NCI-H82 (cell line): ENCODE results near the gene CYTH4.

Source experiments
- DNase-seq: peaks from one replicate; lab custom pipeline; 2025; lab: John Stamatoyannopoulos, UW

CYTH4 gene

DNA sequence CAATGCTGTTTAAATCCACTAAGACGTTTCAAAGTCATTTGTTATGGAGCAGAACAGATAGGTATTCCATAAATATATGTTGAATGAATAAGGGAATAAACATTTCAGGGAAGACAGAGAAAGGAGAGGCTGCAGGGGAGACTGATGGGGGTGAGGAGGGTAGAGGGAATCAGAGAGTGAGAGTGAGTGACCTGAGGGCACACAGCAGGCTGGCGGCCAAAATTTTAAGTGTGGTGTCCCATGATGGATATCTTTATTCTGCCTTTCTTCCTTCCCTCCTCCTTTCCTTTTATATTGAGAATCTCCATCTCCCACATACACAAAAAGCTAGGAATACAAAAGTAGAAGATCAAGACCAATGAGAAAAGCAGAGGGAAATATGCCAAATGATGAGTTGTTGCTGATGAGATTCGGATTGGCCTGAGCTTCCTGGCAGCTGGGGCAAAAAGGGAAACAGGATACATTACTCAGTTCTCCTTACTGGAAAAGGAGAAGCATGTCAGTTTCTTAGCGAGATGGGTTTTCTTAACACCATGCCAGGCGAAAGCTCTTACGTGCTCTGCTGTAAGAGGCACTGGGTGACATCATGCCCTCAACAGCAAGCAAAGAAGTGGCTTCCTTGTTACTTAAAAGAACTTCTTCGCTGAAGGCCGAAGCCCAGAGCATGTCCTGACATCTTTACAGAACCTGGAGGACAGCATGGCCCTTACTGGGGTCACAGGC lies 11.2 kb upstream of the CYTH4 start:
- no peak for DNase-seq

DNA sequence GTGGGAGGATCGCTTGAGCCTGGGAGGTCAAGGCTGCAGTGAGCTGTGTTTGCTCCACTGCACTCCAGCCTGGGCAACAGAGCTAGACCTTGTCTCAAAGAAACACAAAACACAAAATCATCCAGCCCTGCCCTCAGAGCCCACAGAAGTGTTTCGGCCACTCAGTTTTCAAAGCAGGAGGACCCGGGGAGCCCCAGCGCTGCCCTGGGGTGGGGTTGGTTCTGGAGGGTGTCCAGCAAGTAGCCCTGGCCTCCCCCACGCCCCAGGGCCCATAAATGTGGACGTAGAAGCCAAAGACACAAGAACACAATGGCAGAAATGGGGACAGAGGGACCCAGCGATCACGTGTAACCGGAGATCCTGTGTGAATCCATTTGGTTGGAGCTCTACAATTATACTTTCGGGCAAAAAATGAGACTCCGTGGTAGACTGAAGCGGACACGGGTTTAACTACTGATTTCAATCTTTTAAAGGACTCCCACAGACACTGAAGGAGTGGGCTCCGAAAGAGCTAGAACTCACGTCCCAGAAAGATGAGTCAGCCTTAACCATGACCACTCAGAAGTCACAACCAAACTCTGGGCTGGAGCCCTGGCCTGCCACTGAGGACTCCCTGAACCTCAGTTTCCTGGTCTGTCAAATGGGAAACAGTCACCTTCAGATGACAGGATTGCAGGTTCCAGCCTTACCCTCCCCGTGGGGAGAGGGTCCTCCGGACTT lies 9.0 kb upstream of the CYTH4 start:
- no peak for DNase-seq

DNA sequence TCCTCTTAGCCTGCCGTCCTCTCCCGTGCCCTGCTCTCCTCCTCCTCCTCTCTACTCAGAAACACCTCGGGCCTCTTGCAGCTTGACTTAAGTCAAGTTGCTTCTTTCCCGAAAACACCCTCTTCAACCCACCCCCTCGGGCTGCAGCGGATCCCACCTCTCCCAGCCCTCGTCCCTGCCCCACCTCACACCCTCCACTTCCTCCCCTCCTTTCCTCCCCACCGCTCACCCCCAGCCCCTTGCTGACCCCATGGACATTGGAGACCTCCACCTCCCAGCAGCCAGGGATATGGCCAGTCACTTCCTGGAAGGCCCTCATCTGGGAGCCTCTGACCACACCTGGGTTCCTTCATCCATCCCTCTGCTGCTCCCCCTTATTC lies 8.5 kb upstream of the CYTH4 start:
- no peak for DNase-seq

DNA sequence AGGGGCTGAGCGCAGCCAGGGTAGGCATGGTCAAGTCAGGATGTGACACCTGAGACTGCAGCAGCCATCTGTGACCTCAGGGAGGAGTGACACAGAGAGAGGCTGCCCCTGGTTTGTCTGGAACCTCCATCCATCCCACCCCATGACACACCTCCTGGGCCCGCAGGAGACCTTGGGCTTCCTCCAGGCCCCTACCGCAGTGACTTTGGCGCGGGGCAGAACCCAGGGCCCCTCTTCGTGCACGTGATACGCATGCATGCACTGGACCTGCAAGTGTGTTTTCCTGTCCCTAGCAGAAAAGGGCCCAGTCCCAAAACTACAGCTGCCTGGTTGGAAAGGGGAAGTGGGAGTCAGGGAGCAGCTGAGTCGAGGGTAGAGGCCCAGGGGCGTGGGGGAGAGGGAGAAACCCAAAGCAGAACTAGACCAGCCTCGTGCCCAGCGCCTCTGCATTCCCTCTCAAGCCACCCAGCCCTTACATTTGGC lies 7.9 kb upstream of the CYTH4 start:
- no peak for DNase-seq

DNA sequence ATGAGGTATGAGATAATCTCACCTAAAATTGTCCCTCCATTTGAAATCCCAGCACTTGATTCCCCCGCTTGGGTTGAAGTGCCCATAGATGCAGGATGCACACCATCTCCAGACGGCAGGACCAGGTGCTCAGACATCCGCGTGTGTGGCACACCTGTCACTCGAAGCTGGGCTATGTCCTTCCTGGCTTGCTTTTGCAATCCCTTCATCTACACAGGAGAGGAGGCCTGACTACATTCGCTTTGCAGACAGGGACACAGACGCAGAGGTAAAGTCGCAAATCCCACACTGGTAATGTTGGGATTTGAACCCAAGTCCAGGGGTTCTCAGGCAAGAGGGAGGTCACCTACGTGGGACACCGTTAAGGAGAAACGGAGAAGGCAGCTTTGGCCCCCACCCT lies 7.2 kb upstream of the CYTH4 start:
- DNase-seq: no peak

DNA sequence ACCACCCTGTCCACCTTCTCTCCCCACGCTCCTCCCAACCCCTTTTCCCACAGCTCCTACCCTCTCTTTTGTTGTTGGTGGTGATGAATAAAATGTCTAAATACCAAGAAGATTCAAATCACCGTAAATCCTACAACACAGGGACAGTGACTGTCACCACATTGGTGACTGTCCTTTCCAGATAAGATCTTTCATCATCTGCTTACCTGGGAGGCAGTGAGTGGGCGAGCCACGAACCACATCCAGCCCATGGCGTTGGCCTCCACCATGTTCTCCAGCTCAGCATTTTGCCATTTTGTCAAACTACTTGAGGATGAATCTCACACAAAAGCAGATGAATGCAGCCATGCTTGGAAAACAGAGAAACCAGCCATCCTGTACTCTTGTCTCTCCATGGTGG lies 6.7 kb upstream of the CYTH4 start:
- no peak for DNase-seq

DNA sequence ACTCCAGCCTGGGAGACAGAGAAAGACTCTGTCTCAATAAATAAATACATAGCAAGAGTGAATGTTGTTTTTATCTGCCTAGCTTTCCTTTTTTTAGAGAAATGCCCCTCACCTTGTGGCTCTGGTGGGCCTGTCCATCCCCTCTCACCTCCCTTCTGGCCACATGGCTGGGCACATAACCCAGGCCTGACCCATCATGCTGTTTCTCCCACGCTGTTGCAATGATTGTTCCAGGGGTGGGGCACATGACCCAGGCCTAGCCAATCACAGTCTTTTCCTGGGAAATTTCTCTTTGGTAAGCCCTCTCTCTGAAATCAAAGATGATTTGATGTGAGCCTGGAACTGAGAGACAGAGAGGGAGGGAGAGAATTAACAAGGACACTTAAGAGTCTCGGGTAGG lies 5.5 kb upstream of the CYTH4 start:
- no peak for DNase-seq

DNA sequence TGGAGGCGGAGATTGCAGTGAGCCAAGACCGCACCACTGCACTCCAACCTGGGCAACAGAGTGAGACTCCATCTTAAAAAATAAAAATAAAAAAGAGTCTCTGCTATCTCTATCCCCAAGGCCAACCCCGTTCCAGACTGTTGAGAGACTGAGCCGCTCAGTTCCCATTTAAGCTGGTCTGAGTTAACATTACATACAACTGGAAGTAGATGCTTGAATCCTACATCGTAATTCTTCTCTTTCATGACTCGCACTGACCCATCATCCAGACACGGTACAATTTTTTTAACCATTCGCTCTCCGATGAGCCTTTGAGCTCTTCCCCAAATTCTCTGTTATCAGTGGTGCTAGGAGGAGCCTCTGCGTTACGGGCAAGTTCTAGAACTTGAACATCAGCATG lies 4.9 kb upstream of the CYTH4 start:
- no peak for DNase-seq

DNA sequence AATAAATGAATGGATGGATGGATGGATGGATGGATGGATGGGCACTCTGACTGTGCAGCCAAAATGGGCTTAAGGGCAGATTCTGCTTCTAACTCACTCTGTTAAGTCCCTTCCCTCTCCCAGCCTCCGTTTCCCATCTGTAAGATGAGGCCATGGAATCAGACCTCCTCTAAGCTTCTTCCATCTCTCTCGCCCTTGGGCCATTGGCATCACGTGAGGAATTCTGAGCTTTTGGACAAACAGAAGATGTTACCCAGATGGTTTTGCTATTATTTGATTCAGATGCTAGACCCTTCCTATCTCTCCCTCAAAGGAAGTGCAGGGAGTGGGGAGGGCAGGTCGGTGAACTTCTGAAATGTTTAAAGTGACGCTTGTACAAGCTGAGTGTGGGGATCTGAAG lies 4.0 kb upstream of the CYTH4 start:
- no peak for DNase-seq

DNA sequence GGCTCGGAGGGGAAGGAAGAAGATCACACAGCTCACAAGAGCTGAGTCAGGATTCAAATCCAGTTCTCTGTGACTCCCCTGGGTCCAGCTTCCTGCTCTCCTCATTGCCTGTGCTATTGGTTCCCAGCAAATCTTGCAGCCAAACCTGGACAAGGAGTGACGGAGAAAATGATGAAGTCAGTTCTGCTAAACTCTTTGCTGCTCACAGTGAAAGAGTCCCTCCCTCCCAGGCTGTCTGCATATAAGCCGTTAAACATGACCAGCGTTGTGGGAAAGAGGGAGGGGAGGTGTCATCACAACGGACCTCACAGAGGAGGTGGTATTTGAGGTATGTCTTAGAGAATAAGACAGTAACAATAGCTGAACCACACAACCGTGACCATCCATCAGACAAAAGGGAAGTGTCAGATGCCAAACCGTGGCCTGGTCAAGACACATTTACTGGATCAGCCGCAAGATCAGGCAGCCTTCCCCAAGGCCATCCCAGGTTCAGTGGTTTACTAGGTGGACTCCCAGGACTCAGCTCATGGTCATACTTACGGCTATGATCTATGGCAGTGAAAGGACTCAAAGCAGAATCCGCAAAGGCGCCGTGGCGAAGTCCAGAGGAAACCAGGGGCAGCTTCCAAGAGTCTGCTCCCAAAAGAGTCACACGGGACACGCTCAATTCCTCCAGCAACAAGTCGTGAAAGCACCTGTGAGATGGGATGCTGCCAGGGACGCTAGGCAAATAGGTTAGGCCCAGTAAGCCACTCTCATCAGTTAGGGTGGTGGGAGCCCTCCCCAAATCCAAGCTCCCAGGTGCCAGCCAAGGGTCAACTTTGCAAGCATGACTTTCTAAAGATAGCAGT lies 2.8 kb upstream of the CYTH4 start:
- no peak for DNase-seq

DNA sequence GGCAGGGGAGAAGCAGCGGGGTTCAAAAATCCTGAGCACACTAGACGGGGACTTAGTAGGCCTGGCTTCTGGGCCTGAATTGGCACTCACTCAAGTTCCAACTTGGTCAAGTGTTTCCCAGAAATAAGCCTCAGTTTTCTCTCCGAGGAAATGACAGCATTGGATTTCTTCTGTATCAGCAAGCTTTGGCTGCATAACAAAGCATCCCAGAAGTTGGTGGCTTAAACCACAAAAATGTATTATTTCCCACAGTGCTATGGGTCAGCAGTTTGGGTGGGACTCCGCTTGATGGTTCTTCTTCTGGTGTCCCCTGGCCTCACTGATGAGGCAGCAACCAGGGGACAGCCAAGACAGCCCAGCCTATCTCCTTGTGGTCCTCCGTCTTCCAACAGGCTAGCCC lies 1.6 kb upstream of the CYTH4 start:
- no peak for DNase-seq

DNA sequence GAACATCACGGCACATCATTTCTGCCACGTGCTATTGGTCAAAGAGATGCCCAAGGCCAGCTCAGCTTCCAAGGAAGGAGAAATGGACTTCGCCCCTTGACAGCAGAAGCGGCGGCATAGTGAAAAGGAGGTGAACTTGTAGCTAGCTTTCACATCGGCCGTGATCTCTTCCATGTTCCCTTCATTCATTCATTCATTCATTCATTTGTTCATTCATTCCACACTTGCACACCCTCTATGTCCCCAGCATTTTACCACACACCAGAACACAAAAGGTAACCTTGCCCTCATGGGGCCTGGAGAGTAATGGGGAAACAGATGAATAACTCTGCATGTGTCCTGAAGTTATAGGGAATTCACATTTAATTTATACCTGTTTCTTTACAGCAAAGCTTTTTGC lies 1.1 kb upstream of the CYTH4 start:
- no peak for DNase-seq

DNA sequence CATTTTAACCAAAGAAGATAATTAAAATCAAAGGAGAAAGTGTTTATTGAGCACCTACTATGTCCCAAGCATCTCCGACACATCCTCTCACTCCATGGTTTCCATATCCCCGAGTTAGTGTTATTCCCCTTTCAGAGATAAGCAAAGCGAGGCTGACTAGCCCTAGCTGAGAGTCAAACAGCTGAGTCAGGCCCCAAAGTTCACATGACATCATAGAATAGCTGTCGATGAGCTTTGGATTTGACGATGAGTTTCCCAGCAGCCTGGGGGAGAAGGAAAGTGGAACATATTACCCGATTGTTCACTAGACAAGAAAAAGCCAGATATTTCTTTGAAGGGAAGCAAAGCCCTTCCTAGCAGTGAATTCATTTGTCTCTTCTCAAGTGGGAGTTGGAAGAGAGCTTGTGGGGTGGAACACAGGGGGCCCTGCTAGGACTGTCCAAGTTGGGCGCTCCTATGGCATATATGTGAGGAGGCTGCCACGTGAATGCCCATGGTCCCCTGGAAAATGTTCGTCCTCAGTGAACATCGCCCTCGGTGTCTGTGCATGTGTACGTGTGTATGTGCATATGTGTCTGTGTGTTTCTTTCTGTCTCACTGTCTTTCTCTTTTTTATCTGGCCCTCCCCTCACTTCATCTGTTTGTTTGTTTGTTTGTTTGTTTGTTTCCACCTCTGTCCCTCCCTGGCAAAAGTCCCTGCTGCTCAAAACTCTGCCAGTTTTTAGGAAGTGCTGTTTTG lies 493 bp upstream of the CYTH4 start:
- no peak for DNase-seq

DNA sequence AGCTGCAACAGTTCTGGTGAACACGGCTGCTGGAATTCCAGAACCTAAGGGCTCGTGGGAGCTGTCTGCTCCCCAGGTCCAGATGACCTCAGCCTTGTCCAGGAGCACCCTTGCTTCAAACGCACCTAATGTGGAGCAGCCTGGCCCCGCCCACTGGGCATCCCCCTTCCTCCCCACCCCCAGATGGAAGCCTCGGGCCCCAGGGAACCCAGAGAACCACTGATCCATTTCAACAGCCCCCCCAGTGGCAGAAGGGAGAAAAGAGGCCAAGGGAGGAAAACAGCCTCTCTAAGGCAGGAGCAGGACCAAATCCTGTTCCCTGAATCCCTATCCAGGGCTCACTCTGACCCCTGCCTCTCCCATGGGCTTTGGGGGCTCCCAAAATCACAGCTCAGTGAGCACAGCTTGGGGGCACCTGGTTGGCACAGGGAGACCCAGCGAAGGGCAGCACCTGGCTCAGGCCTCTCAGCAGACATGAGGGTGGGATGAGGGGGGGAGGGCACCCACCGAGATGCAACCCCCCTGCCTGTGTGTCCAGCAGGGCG lies 1.2 kb downstream of the CYTH4 start:
- DNase-seq: no peak

DNA sequence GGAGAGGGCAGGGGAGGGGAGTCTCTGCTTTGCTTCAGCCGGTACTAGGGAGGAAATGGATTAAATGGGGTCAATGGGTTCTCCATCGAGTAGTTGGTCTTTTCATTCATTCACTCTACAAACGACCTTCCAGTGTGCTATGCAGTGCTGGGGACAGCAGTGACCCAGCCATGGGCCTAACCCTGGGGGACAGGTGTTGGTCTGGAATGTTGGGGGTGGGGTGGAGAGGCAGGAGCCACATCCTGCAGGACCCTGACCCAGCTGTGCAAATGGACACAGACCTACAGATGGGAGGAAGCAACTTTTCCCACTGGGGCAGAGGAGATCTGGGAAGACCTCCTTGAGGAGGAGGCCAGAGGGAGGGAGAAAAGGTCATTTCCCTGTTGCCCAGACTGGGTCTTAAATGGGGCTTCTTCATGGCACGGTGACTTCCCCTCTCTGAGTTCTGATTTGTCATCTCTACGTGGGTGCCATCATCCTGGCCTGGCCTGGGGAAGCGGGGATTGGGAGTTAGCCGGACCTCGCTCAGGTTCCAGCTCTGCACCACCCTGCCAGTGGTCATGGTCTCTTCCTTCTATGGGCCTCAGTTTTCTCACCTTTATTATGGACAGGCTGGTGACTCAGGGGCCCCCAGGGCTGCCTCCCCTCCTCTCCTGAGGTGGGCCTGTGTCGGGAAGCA lies 2.0 kb downstream of the CYTH4 start:
- no peak for DNase-seq

DNA sequence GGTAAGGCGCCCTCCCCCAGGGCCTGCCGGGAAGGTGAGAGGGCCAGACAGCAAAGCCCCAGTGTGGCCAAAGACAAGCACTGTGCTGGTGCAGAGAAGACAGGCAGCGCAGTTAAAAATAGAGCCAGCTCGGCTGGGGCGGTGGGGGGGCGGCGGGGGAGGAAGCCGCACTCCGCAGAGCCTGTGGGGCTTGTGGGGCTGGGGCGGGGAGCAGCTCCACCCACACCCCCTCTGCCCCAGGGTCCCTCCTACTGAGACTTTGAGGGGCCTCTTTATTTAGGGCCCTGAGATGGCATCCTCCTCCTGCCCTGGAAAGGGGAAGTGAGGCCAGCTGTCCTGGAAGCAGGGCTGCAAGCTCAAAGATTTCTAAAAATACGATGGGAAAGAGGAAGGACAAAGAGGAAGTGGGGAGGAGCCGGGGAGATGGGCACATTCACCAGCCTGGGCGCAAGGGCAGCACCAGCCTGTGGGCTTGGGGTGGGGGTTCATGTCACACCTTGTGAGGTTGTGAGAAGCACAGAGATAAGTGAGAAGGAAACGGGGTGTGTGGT lies 2.6 kb downstream of the CYTH4 start:
- no peak for DNase-seq

DNA sequence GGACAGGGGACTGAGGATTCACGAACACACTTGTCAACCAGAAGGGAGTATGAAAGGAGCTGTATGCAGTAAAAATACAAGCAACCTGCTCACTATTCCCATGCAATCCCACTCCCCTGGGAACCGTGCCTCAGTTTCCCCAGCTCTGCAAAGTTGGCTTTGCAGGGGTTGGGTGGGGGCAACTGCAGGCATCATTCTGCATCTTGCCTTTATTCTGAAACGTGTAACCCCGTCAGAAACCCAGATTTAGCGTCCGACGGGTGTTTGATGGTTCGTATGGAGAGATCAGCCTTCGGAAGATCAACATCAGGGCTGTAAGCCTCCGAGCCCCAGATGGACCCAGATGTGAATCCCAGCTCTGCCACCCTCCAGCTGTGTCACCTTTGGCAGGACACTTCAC lies 3.6 kb downstream of the CYTH4 start:
- no peak for DNase-seq

DNA sequence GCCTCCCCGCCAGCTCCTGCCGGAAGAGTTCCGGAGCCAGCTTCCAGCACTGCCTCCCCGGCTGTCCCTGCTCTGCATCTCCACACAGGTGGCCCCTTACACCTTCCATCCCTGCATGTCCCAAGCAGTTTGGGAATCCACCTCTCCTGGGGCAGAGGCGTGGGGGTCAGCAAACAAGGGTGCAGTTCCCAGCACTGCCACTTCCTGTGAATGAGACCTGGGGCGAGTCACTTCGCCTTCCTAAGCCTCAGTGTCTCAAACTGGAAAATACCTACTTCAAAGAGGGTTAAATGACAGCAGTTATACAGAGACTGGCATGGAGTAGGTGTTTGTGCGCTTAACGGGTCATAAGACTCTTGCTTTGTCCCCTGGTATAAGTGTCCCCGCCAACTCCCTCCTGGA lies 5.2 kb downstream of the CYTH4 start:
- no peak for DNase-seq

DNA sequence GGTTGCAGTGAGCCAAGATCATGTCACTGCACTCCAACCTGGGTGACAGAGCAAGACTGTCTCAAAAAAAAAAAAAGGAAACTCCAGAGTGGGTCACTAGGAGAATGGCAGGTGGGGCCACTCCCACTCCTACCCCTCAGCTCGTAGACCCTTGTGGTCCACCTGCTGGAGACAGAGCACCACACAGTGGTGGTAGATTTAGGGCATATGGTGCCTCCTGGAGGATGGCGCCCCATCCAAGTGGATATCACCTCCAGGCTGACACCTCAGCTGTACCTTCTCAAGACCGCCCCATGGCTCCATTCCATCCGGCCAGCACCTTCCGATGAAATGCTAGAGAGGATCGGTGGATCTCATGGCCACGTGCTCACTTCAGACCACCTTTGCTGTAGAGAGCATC lies 6.2 kb downstream of the CYTH4 start:
- no peak for DNase-seq

DNA sequence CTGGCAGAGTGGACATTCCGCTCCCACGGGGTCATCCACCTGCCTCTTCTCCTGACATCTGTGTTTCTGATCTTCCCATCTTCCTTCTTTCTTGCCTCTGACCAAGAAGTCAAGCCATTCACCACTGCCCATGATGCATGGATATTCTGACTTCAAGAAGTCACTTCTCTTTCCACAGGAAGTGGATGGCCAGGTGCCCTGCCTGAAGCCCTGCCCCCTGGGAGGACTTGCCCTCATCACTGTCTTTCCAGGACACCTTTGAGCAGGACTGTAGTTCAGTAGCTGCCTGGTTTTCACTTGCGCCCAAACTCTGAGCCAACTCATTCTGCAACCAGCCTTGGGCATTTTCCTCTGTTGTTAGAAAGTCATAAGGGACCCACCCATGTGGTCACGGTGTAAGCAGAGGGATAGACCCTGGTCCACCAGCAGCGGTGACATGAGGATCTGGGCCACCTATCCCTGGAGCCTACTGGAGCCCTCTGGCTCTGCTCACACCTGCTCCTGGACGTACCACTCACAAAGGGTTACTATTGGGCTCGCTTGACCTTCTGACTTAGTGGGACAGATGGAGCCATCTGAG lies 6.9 kb downstream of the CYTH4 start:
- no peak for DNase-seq

DNA sequence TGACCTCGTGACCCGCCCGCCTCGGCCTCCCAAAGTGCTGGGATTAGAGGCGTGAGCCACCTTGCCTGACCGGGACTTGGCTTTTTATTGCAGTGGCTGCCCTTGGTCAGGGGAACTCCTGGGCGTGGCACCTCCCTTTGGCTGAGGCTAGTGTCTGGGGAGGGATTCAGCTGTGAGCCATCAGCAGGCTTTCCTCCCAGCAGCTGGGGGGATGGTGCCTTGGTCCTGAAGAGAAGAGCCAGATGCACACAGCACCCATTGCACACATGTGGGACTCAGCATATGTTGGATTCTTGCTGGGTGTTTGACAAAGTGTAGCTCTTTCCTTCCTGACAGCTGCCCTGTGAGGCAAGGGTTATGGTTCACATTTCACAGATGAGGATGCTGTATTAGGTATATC lies 8.4 kb downstream of the CYTH4 start:
- no peak for DNase-seq
